Epithelial cell of proximal tubule (primary cell): ENCODE measurements around the gene CASP6. TPM values are rescaled to one million over a fixed set of nuclear protein-coding genes. Genes with fewer than 3 reads are reported as not detected.

ENCODE experiments used
- DNase-seq: peaks from one replicate; pipeline ENCODE4 v3.0.0-alpha.2; 2011; ENCODE audit warnings: low read depth
- H3K4me3 ChIP-seq: 2 replicates; pipeline ENCODE4 v1.5.1; 2011; ENCODE audit warnings: low read depth, mild to moderate bottlenecking, low read length
- CTCF ChIP-seq: conservative IDR thresholded peaks from 2 replicates; pipeline ENCODE4 v1.5.1; 2012; ENCODE audit warnings: low read depth, mild to moderate bottlenecking, low read length
- total RNA-seq: library from RNA; depleted of rRNA; stranded (reverse); fragments of >200 nt; gene quantifications from 2 replicates; pipeline ENCODE4 v1.2.3, GENCODE V29; 2015

CASP6 gene
- total RNA-seq, 1 donor from 2014 or later, result 59.7 TPM

- no peak for TF ChIP-seq CTCF
- H3K4me3 ChIP-seq, result no peak overlapping the region
Observed at GRCh38 chr4:109745830-109746229, 42.6 kb upstream of the CASP6 start.

GRCh38 chr4:109739547-109739946, 36.3 kb upstream of the CASP6 start:
- no peak for DNase-seq
- TF ChIP-seq CTCF, result no peak
- no peak overlapping the region for H3K4me3 ChIP-seq

More at GRCh38 chr4:109745830-109746229, 42.6 kb upstream of the CASP6 start:
- DNase-seq, result no peak

GRCh38 chr4:109738104-109738872, 35.0 kb upstream of the CASP6 start:
- TF ChIP-seq CTCF, result no peak
- no peak overlapping the region for H3K4me3 ChIP-seq
- DNase-seq, result no peak

DNA sequence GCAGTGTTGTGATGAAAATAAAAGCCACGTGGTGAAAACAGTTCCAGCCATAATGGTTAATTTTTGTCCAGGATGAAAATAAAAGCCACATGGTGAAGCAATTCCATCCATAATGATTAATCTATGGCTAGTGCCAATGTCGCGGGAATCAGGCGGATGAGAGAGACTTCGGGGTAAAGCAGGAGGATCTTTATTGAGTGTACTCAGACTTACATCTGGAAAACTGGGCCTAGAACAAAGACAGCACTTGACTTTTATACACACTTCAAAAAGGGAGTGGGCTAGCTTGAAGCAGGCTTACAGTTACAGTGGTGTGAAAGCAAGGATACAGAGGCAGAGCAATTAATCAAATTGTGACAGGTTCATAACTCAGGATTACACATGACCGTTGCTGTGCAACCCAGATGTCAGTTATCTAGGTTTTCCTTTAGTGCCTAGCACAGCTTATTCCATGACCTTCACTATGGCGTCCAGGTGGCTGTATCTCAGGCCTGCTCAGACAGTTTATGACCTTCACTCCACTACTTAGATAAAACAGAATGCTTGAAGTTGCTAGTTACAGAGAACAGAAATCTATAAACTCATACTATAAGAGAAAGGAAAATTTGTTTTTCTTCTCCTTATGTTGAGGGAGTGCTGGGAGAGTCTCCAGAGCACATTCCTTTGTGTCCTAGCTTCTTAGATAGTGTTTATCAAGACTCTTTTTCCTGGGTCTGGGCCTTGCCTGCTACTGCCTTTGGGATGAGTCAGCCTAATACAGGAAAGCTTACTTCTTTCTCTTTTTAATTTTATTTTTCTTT, 32.5 kb upstream of the CASP6 start:
- no peak for TF ChIP-seq CTCF
- peak; percentile 66 for DNase-seq
- H3K4me3 ChIP-seq, result no peak overlapping the region

DNA sequence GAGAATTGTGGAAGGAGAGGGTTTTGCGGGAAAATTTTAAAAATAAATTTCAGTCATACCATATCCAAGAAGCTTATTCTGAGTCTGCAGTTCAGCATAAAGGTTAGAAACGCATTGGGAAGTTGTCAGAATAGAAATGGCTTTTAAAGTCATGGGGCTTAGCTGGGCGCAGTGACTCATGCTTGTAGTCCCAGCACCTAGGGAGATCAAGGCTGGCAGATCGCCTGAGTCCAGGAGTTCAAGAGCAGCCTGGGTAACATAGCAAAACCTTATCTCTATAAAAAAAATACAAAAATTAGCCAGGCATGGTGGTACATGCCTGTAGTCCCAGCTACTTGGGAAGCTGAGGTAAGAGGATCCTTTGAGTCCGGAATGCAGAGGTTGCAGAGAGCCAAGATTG, 30.5 kb upstream of the CASP6 start:
- TF ChIP-seq CTCF, result no peak
- no peak for DNase-seq
- no peak overlapping the region for H3K4me3 ChIP-seq

GRCh38 chr4:109730619-109731545, 27.6 kb upstream of the CASP6 start:
- peak overlapping the region; percentile 64 for H3K4me3 ChIP-seq
- no peak for DNase-seq
- TF ChIP-seq CTCF, result no peak
